OCI-LY1 (cell line): ENCODE results near the gene MBNL2.

Experiments
- H2AFZ ChIP-seq: fragments of 200-600 bp; sonication (generic), shearing (Covaris generic); 2 replicates; pipeline ENCODE4 v1.6.0; 2014; ENCODE audit warnings: antibody characterized with exemption, mild to moderate bottlenecking, low read length
- H3F3A ChIP-seq: fragments of 200-600 bp; sonication (generic), shearing (Covaris generic); 2 replicates; pipeline ENCODE4 v1.6.0; 2014; ENCODE audit warnings: mild to moderate bottlenecking, antibody characterized with exemption, low read length, moderate library complexity; ENCODE audit not compliant: insufficient read depth
- H3K27ac ChIP-seq: fragments of 200-600 bp; sonication (generic); 2 replicates; pipeline ENCODE4 v1.5.1; 2014; ENCODE audit warnings: low read length, mixed run types, mild to moderate bottlenecking, low read depth; ENCODE audit not compliant: poor library complexity, severe bottlenecking
- H3K27me3 ChIP-seq: fragments of 200-600 bp; sonication (generic); 2 replicates; pipeline ENCODE4 v1.6.0; 2014; ENCODE audit warnings: antibody characterized with exemption, mild to moderate bottlenecking, low read length, moderate library complexity; ENCODE audit not compliant: insufficient read depth
- H3K36me3 ChIP-seq: fragments of 200-600 bp; sonication (generic); 2 replicates; pipeline ENCODE4 v1.6.1; 2014; ENCODE audit warnings: mild to moderate bottlenecking, antibody characterized with exemption, low read length, moderate library complexity, mixed read lengths; ENCODE audit not compliant: insufficient read depth
- H3K4me1 ChIP-seq: fragments of 200-600 bp; sonication (generic); 2 replicates; pipeline ENCODE4 v1.5.1; 2014; ENCODE audit warnings: mild to moderate bottlenecking, low read length, moderate library complexity; ENCODE audit not compliant: insufficient read depth, severe bottlenecking
- H3K4me2 ChIP-seq: fragments of 200-600 bp; sonication (generic), shearing (Covaris generic); 2 replicates; pipeline ENCODE4 v1.6.1; 2014; ENCODE audit warnings: low read length
- H3K4me3 ChIP-seq: fragments of 200-600 bp; sonication (generic); 2 replicates; pipeline ENCODE4 v1.5.1; 2014; ENCODE audit warnings: low read length, low read depth, mild to moderate bottlenecking, mixed read lengths; ENCODE audit not compliant: poor library complexity, severe bottlenecking
- H3K79me2 ChIP-seq: fragments of 200-600 bp; shearing (Covaris generic); 2 replicates; pipeline ENCODE4 v1.6.1; 2016; ENCODE audit warnings: mixed run types, low read length, mixed read lengths; ENCODE audit not compliant: insufficient read depth
- H3K9ac ChIP-seq: fragments of 200-600 bp; sonication (generic), shearing (Covaris generic); 2 replicates; pipeline ENCODE4 v1.6.1; 2014; ENCODE audit warnings: mild to moderate bottlenecking, low read length, mixed read lengths
- H3K9me2 ChIP-seq: fragments of 200-600 bp; sonication (generic), shearing (Covaris generic); 2 replicates; pipeline ENCODE4 v1.6.1; 2014; ENCODE audit warnings: low read depth, mild to moderate bottlenecking, low read length, mixed read lengths
- H3K9me3 ChIP-seq: fragments of 200-600 bp; shearing (Covaris generic); 2 replicates; pipeline ENCODE4 v1.6.1; 2014; ENCODE audit warnings: low read length, mixed read lengths
- H4K20me1 ChIP-seq: fragments of 200-600 bp; sonication (generic), shearing (Covaris generic); 2 replicates; pipeline ENCODE4 v1.6.0; 2016; ENCODE audit warnings: mild to moderate bottlenecking, low read length; ENCODE audit not compliant: insufficient read depth
- CTCF ChIP-seq: fragments of 200-600 bp; sonication (generic), shearing (Covaris generic); IDR thresholded peaks from 2 replicates; pipeline ENCODE4 v1.5.1; 2017; ENCODE audit warnings: mild to moderate bottlenecking, antibody characterized with exemption, low read length, moderate library complexity, mixed read lengths
- EZH2 ChIP-seq: fragments of 200-600 bp; sonication (generic), shearing (Covaris generic); IDR thresholded peaks from 2 replicates; pipeline ENCODE4 v1.8.0; 2017; ENCODE audit warnings: borderline replicate concordance, mixed run types, mild to moderate bottlenecking, antibody characterized with exemption, low read length, moderate library complexity, mixed read lengths

The MBNL2 gene

GRCh38 chr13:97262058-97262457 is 39.9 kb downstream of the MBNL2 start:
- H3K36me3 ChIP-seq: no peaks in the 10 kb centered on the region
- H3F3A ChIP-seq: no peaks in the 10 kb centered on the region
- no peaks in the 10 kb centered on the region for H3K9me2 ChIP-seq
- TF ChIP-seq EZH2: no peak
- TF ChIP-seq CTCF: no peak
- H3K9ac ChIP-seq: no peak overlapping the region
- no peak overlapping the region for H2AFZ ChIP-seq
- H3K27me3 ChIP-seq: no peaks in the 10 kb centered on the region
- H3K4me2 ChIP-seq: no peak overlapping the region
- H3K4me3 ChIP-seq: no peak overlapping the region
- no peak overlapping the region for H3K27ac ChIP-seq
- 0 out of 2 replicates have a peak, but pooled peaks cover 2% of the 10 kb centered on the region for H4K20me1 ChIP-seq
- no peaks in the 10 kb centered on the region for H3K4me1 ChIP-seq
- no peaks in the 10 kb centered on the region for H3K9me3 ChIP-seq
- no peaks in the 10 kb centered on the region for H3K79me2 ChIP-seq

- Histone ChIP-seq H3K9me2 (no peaks in the 10 kb centered on the region), H3K9ac (no peak overlapping the region), H3K4me2 (no peak overlapping the region), H3K27me3 (no peaks in the 10 kb centered on the region), H3F3A (no peaks in the 10 kb centered on the region), H3K27ac (no peak overlapping the region), H2AFZ (no peak overlapping the region), H3K4me3 (no peak overlapping the region), H4K20me1 (0 out of 2 replicates have a peak, but pooled peaks cover 2% of the 10 kb centered on the region), H3K4me1 (no peaks in the 10 kb centered on the region), H3K9me3 (no peaks in the 10 kb centered on the region), H3K36me3 (no peaks in the 10 kb centered on the region), H3K79me2 (no peaks in the 10 kb centered on the region)
- TF ChIP-seq CTCF (no peak), EZH2 (no peak)
Measured at GRCh38 chr13:97263160-97263559, 41.0 kb downstream of the MBNL2 start.

GRCh38 chr13:97264663-97265062 is 42.5 kb downstream of the MBNL2 start:
- H4K20me1 ChIP-seq: 0 out of 2 replicates have a peak, but pooled peaks cover 2% of the 10 kb centered on the region
- no peaks in the 10 kb centered on the region for H3K4me1 ChIP-seq
- no peaks in the 10 kb centered on the region for H3F3A ChIP-seq
- H3K4me3 ChIP-seq: no peak overlapping the region
- no peak overlapping the region for H3K27ac ChIP-seq
- no peaks in the 10 kb centered on the region for H3K79me2 ChIP-seq
- no peak overlapping the region for H3K9ac ChIP-seq
- H2AFZ ChIP-seq: no peak overlapping the region
- no peaks in the 10 kb centered on the region for H3K27me3 ChIP-seq
- no peaks in the 10 kb centered on the region for H3K36me3 ChIP-seq
- H3K9me2 ChIP-seq: no peaks in the 10 kb centered on the region
- no peak for TF ChIP-seq EZH2
- no peak for TF ChIP-seq CTCF
- H3K9me3 ChIP-seq: no peaks in the 10 kb centered on the region
- no peak overlapping the region for H3K4me2 ChIP-seq
